Vagina (tissue), 2 donors: ENCODE data around the gene ARHGEF40.

Experiments
- CTCF ChIP-seq, 3 experiments: fragments of 450-650 bp in 2 of 3; fragments of 200-600 bp in 1 of 3; sonication (generic) in 1 of 3; IDR thresholded peaks; one replicate each; pipeline ENCODE4 v1.5.1; 2017 to 2019; ENCODE audit warnings: antibody characterized with exemption in 3 of 3, mild to moderate bottlenecking in 2 of 3, moderate library complexity in 2 of 3
- POLR2AphosphoS5 ChIP-seq, 2 donors: sonication (generic); formaldehyde crosslinking; IDR thresholded peaks; one replicate each; pipeline ENCODE4 v1.9.0; 2017; ENCODE audit warnings: antibody characterized with exemption in 2 of 2, mild to moderate bottlenecking in 2 of 2, low read depth in 1 of 2; ENCODE audit not compliant: insufficient read depth in 1 of 2

DNA sequence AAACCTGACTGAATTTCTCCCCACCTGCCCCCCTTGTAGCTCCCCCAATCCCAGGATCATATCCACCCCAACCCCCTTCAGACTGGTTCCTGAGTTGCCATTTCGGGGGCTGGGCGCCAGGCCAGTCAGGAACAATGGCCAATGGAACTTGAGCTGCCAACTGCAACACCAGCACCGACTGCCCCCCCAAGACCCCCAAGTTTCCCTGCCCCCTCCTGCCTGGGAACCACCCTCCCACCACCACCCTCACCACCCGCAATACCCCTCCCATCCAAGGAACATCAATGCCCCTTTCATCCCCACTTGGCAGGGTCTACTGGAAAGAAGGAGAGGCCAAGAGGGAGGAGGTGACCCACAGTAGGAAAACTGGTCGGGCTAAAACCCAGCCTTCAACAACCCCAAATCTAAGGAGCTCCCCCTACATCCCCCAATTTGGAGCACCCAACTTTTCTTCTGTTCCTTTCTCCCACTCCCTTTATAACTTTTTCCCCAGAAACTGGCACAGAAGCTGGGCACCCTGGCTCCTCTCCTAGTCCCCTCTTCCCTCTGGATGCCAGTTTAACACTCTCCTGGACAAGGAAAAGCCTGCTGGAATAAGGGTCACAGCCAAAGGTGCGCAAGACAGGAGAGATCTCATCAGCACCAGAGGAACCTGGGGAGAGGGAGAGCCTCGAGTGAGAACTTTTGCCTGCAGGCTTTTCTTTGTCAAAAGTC, 43.7 kb upstream of the ARHGEF40 start:
- TF ChIP-seq CTCF (IDR thresholded peaks at IDR 0.05) (no peak), POLR2AphosphoS5 (IDR thresholded peaks at IDR 0.05; ENCODE audit: insufficient read depth in 1 of 2, low read depth in 1 of 2) (no peak)
